H54 (cell line): Measurements from ENCODE around the gene SCARF1.

ENCODE experiments used
- DNase-seq: peaks from one replicate; pipeline ENCODE4 v3.0.0; 2011; ENCODE audit warnings: low spot score, mixed read lengths; ENCODE audit not compliant: insufficient read length
- FAIRE-seq: peaks from 3 replicates; lab custom pipeline; 2011; peaks lifted over from hg19 to GRCh38; lab: Jason Lieb, UNC
- POLR2A ChIP-seq: IDR thresholded peaks from 2 replicates; pipeline ENCODE4 v1.6.1; 2011; ENCODE audit warnings: low read depth, mild to moderate bottlenecking, low read length

Gene SCARF1

DNA sequence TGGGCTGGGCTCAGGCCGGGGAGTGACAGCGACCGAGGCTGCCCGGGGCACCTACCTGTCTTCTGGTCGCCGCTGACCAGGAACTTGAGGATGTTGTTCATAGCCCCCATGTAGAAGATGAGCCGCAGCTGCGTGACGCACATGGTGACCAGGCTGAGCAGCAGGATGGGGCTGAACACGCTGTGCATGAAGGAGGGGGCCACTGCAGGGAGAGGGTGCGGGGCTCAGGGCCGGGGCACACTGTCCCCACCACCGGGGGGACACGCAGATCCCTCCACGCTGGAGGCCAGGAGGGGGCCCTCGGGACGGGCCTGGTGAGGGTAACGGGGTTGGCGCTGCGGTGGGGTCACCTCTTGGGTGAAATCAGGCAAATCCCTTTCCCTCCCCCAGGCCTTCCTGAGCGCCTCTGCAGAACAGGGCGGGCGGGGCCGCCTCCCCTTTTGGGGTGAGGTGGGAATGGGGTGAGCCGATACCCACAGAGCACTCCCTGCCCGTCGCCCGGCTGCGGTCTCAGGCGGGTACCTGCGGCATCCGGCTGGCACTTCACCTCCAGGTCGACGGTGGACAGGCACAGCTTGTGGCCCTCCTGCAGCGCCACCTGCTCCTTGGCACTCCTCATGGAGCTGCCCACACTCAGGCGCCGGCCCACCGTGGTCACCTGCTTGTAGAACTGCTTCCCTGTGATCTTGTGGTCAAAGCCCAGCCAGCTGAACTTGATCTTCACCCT is 54.6 kb downstream of the SCARF1 start:
- FAIRE-seq (no peak), DNase-seq (no peak)
- no peak for TF ChIP-seq POLR2A

GRCh38 chr17:1590029-1590746 is 55.3 kb downstream of the SCARF1 start:
- TF ChIP-seq POLR2A = no peak
- peak; percentile 97 for DNase-seq
- peak; percentile 30 for FAIRE-seq

DNA sequence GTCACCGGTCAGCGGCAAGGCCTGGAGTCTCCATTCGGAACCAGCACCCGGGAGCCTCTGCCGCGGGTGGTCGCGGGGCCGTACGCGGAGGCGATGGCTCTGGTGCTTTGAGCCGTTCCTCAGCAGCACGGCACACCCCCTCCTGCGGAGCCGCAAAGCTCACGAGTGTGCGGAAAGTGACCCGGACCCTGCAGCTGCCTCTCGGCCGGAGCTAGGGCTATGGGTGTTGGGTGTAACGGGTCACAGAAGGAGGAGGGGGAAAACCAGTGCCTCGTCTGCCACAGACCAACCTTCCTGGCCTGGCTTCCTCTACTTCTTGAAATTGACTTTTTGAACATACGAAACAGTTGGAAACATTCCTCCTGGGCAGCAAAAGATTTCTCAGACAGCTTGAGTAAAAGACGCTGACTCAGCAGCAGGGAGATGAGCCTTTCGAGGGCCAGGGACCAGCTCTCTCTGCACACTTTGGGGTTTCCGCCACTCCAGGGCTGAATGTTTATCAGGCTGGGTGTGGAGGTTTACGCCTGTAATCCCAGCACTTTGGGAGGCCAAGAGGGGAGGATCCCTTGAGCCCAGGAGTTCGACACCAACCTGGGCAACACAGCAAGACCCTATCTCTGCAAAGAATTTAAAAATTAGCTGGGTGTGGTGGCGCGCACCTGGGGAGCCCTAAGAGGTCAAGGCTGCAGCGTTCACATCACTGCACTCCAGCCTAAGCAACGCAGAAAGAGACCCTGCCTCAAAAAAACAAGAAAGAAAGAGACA is 56.5 kb downstream of the SCARF1 start:
- no peak for TF ChIP-seq POLR2A
- no peak for DNase-seq
- no peak for FAIRE-seq

DNA sequence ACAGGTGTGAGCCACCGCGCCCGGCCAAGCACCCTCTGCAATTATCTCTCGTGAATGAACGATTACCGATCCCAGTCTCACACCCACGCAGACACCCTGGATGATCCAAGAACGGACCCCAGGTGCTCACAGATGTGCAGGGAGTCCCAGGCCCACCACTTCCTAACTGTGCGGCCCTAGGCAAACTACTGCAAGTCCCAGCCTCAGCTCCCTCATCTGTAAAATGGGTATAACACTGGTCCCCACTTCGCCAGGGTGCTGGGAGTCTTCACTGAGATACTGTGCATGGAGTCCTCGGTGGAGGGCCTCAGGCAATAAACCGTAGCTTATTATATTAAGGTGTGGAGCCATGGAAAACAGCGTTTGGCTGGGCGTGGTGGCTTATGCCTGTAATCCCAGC is 61.4 kb downstream of the SCARF1 start:
- no peak for DNase-seq
- no peak for TF ChIP-seq POLR2A
- FAIRE-seq = no peak
